Panc1 (cell line): ENCODE data around the gene PRKD2. TPM values are rescaled to one million over a fixed set of nuclear protein-coding genes. Genes with fewer than 3 reads are reported as not detected.

Experiments used
- ATAC-seq: fragments of 200-7000 bp; cut with Tn5 transposase; 2 replicates; pipeline ENCODE4 v1.9.1; 2020; ENCODE audit warnings: mild to moderate bottlenecking, moderate library complexity
- BruUV-seq: library from RNA; stranded (reverse); fragments of 400-500 nt; replicated peaks from 2 replicates; lab custom pipeline; 2021; lab: Mats Ljungman, UMichigan
- CTCF ChIA-PET: fragments of 300-600 bp; sonication (Branson Sonifier 250); formaldehyde crosslinking; loops from one replicate; lab custom pipeline; 2022; ENCODE audit warnings: antibody characterized with exemption; lab: Charles Lee
- POLR2A ChIA-PET: fragments of 300-600 bp; sonication (Branson Sonifier 250); formaldehyde crosslinking; loops from one replicate; lab custom pipeline; 2022; ENCODE audit warnings: antibody characterized with exemption; lab: Charles Lee
- DNase-seq: peaks from one replicate; pipeline ENCODE4 v3.0.0-alpha.2; 2010; ENCODE audit warnings: low read depth, low spot score
- H3K27ac ChIP-seq: 2 replicates; pipeline ENCODE4 v1.5.1; 2011; ENCODE audit warnings: mild to moderate bottlenecking, low read length, inconsistent platforms
- H3K27me3 ChIP-seq: fragments of 200-500 bp; sonication (Bioruptor generic); 2 replicates; pipeline ENCODE4 v1.6.0; 2014; ENCODE audit warnings: low read length, inconsistent platforms; ENCODE audit not compliant: control insufficient read depth, insufficient read depth
- H3K36me3 ChIP-seq: fragments of 200-500 bp; sonication (Bioruptor generic); 2 replicates; pipeline ENCODE4 v1.5.1; 2014; ENCODE audit warnings: inconsistent platforms, mild to moderate bottlenecking, low read length, moderate library complexity; ENCODE audit not compliant: control insufficient read depth, insufficient read depth
- H3K4me1 ChIP-seq: 2 replicates; pipeline ENCODE4 v1.5.1; 2011; ENCODE audit warnings: inconsistent platforms, mild to moderate bottlenecking, low read length, moderate library complexity; ENCODE audit not compliant: control insufficient read depth, insufficient read depth
- H3K4me3 ChIP-seq, 2 experiments: 2 replicates each; pipeline ENCODE4 v1.5.1; 2011 to 2012; ENCODE audit warnings: low read depth in 2 of 2, low read length in 2 of 2, mild to moderate bottlenecking in 2 of 2, inconsistent platforms in 1 of 2, moderate library complexity in 1 of 2
- H3K9me3 ChIP-seq: fragments of 200-500 bp; sonication (Bioruptor generic); 2 replicates; pipeline ENCODE4 v1.5.1; 2014; ENCODE audit warnings: low read depth, mild to moderate bottlenecking, inconsistent platforms, low read length, moderate library complexity; ENCODE audit not compliant: control insufficient read depth, insufficient read depth
- CTCF ChIP-seq: fragments of 450-650 bp; IDR thresholded peaks from 2 replicates; pipeline ENCODE4 v1.5.1; 2017; ENCODE audit warnings: mild to moderate bottlenecking
- POLR2AphosphoS5 ChIP-seq: IDR thresholded peaks from 2 replicates; pipeline ENCODE4 v1.6.1; 2012; ENCODE audit warnings: mild to moderate bottlenecking, low read depth, low read length, moderate library complexity
- REST ChIP-seq, 2 experiments: IDR thresholded peaks; 2 replicates each; pipeline ENCODE4 v1.6.1; 2011 to 2012; ENCODE audit warnings: low read depth in 2 of 2, control low read depth in 1 of 2, low read length in 1 of 2, mild to moderate bottlenecking in 1 of 2, moderate library complexity in 1 of 2; ENCODE audit not compliant: insufficient read depth in 1 of 2
- SIN3A ChIP-seq: IDR thresholded peaks from 2 replicates; pipeline ENCODE4 v1.6.1; 2012; ENCODE audit warnings: low read depth, mild to moderate bottlenecking, low read length, moderate library complexity, borderline replicate concordance; ENCODE audit not compliant: insufficient read depth
- TCF7L2 ChIP-seq: IDR thresholded peaks from 2 replicates; pipeline ENCODE4 v1.6.1; 2011; ENCODE audit warnings: mild to moderate bottlenecking, low read depth, low read length, inconsistent platforms
- in situ Hi-C: cut with HindIII; loops from 2 replicates; pipeline ENCODE4 v1.10.0; 2016; ENCODE audit warnings: low sequenced_read_pairs, low pct_unique_long_range_greater_than_20kb
- intact Hi-C: fragments of 100-400 bp; cut with micrococcal nuclease; formaldehyde crosslinking; loops from one replicate; pipeline ENCODE4 v1.10.0; 2022; ENCODE audit not compliant: unreplicated experiment
- total RNA-seq: library from RNA; stranded (reverse); gene quantifications from one replicate; pipeline ENCODE4 v1.2.1, GENCODE V29; 2021; ENCODE audit not compliant: unreplicated experiment

The PRKD2 gene
- total RNA-seq, 1 experiment from 2014 or later = 41.2 TPM

DNA sequence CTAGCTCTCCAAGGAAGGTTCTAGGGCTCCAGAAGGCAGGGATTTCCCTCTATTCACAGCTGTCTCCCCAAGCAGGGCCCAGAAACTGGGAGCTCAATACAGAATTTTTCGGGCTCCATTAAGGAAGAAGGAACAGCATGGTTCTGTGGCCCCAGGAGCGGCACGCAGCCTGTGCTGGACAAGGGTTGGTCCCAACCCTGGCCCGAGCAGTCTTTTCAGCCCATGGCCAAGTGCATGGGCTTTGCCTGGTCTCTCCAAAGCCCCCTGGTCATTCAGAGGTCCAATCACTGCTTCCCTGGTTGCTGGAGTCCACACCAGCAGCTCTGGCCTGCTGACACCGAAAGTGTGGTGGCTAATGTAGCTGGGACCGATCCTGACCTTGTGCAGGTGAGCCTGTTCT, 6.6 kb upstream of the PRKD2 start:
- H3K36me3 ChIP-seq = no peaks in the 10 kb centered on the region

GRCh38 chr19:46723023-46723461, 6.1 kb upstream of the PRKD2 start:
- H3K4me3 ChIP-seq = no peak overlapping the region
- H3K27me3 ChIP-seq = no peaks in the 10 kb centered on the region
- POLR2A ChIA-PET = no interaction called here
- no peak overlapping the region for H3K27ac ChIP-seq
- BruUV-seq = no TSS peak
- H3K36me3 ChIP-seq = no peaks in the 10 kb centered on the region
- no peaks in the 10 kb centered on the region for H3K9me3 ChIP-seq
- DNase-seq (no peak), ATAC-seq (no peak)
- TF ChIP-seq POLR2AphosphoS5 = no peak
- no peak for TF ChIP-seq REST (IDR thresholded peaks at IDR 0.05; ENCODE audit: insufficient read depth in 1 of 2, low read depth in 2 of 2, low read length in 1 of 2)
- TF ChIP-seq TCF7L2 = no peak
- TF ChIP-seq SIN3A = no peak
- no peak for TF ChIP-seq CTCF
- intact Hi-C loops (no loop called here), in situ Hi-C loops (no loop called here)
- peaks cover 1% of the 10 kb centered on the region for H3K4me1 ChIP-seq
- CTCF ChIA-PET = no interaction called here

More for the DNA sequence above, 6.6 kb upstream of the PRKD2 start:
- Histone ChIP-seq H3K27ac (no peak overlapping the region), H3K4me3 (no peak overlapping the region), H3K27me3 (no peaks in the 10 kb centered on the region), H3K4me1 (no peaks in the 10 kb centered on the region; the same call in 1 of the 2 replicates), H3K9me3 (no peaks in the 10 kb centered on the region)
- no peak for TF ChIP-seq REST (IDR thresholded peaks at IDR 0.05; ENCODE audit: insufficient read depth in 1 of 2, low read depth in 2 of 2, low read length in 1 of 2)
- TF ChIP-seq SIN3A = no peak
- TF ChIP-seq CTCF = no peak
- no peak for TF ChIP-seq TCF7L2
- TF ChIP-seq POLR2AphosphoS5 = no peak
- DNase-seq = no peak
- no TSS peak for BruUV-seq
- in situ Hi-C loops = no loop called here
- ChIA-PET POLR2A (no interaction called here), CTCF (no interaction called here)
- intact Hi-C loops = no loop called here
- ATAC-seq = no peak
